GM23338 (cell line): Measurements from ENCODE around the gene SERP2. TPM values are rescaled to one million over a fixed set of nuclear protein-coding genes. Genes with fewer than 3 reads are reported as not detected.

ENCODE experiments used
- ATAC-seq: fragments of 200-7000 bp; cut with Tn5 transposase; 3 replicates; pipeline ENCODE4 v1.9.1; 2020
- DNase-seq: peaks from one replicate; pipeline ENCODE4 v3.0.0-alpha.2; 2015; ENCODE audit warnings: low spot score
- H2AFZ ChIP-seq: fragments of 200-600 bp; sonication (generic); 2 replicates; pipeline ENCODE4 v1.8.0; 2016; ENCODE audit warnings: antibody characterized with exemption, mild to moderate bottlenecking, moderate library complexity
- H3F3A ChIP-seq: fragments of 200-600 bp; sonication (generic); replicated peaks from 2 replicates; pipeline ENCODE4 v1.8.0; 2017; ENCODE audit warnings: antibody characterized with exemption, mixed run types, low read depth
- H3K27ac ChIP-seq: fragments of 200-600 bp; sonication (generic); 2 replicates; pipeline ENCODE4 v1.6.1; 2016; ENCODE audit warnings: low read depth
- H3K27me3 ChIP-seq: fragments of 200-600 bp; sonication (generic); 2 replicates; pipeline ENCODE4 v1.8.0; 2016; ENCODE audit warnings: mild to moderate bottlenecking, mixed run types, moderate library complexity; ENCODE audit not compliant: insufficient read depth
- H3K36me3 ChIP-seq: fragments of 200-600 bp; sonication (generic); 2 replicates; pipeline ENCODE4 v1.8.0; 2016; ENCODE audit warnings: mild to moderate bottlenecking; ENCODE audit not compliant: insufficient read depth
- H3K4me1 ChIP-seq: fragments of 200-600 bp; sonication (generic); 2 replicates; pipeline ENCODE4 v1.8.0; 2016; ENCODE audit warnings: mild to moderate bottlenecking, moderate library complexity; ENCODE audit not compliant: insufficient read depth
- H3K4me2 ChIP-seq: fragments of 200-600 bp; sonication (generic); 2 replicates; pipeline ENCODE4 v1.7.1; 2017; ENCODE audit warnings: mixed run types
- H3K4me3 ChIP-seq: fragments of 200-600 bp; sonication (generic); 2 replicates; pipeline ENCODE4 v1.6.1; 2016; ENCODE audit warnings: mixed run types
- H3K79me2 ChIP-seq: fragments of 200-600 bp; sonication (generic); replicated peaks from 2 replicates; pipeline ENCODE4 v1.8.0; 2017; ENCODE audit warnings: mild to moderate bottlenecking; ENCODE audit not compliant: insufficient read depth
- H3K9me2 ChIP-seq: fragments of 200-600 bp; sonication (generic); 2 replicates; pipeline ENCODE4 v1.8.0; 2017; ENCODE audit not compliant: insufficient read depth
- H4K20me1 ChIP-seq: fragments of 200-600 bp; sonication (generic); replicated peaks from 2 replicates; pipeline ENCODE4 v1.8.0; 2017; ENCODE audit warnings: mild to moderate bottlenecking; ENCODE audit not compliant: insufficient read depth
- H3K27ac Mint-ChIP-seq: 2 replicates; pipeline ENCODE4 v1.8.0; 2020; ENCODE audit warnings: inconsistent platforms, mild to moderate bottlenecking, moderate library complexity, mixed read lengths
- H3K27me3 Mint-ChIP-seq: 3 replicates; pipeline ENCODE4 v1.8.0; 2022; ENCODE audit warnings: low read depth, mild to moderate bottlenecking, moderate library complexity, mixed read lengths, inconsistent platforms; ENCODE audit not compliant: insufficient read depth, poor library complexity
- H3K36me3 Mint-ChIP-seq: 3 replicates; pipeline ENCODE4 v1.8.0; 2021; ENCODE audit warnings: low read depth, mild to moderate bottlenecking, inconsistent platforms, moderate library complexity, mixed read lengths
- H3K4me1 Mint-ChIP-seq: 3 replicates; pipeline ENCODE4 v1.8.0; 2020; ENCODE audit warnings: mild to moderate bottlenecking, inconsistent platforms, mixed read lengths
- H3K4me3 Mint-ChIP-seq: 3 replicates; pipeline ENCODE4 v1.8.0; 2021; ENCODE audit warnings: moderate library complexity, mild to moderate bottlenecking, inconsistent platforms, mixed read lengths
- H3K9me3 Mint-ChIP-seq: 3 replicates; pipeline ENCODE4 v1.8.0; 2020; ENCODE audit warnings: moderate library complexity, mild to moderate bottlenecking, inconsistent platforms, mixed read lengths
- CREB1 ChIP-seq: fragments of 250-450 bp; sonication (Bioruptor Pico); IDR thresholded peaks from 2 replicates; pipeline ENCODE4 v1.5.0; 2020; ENCODE audit warnings: low read depth, mild to moderate bottlenecking, moderate library complexity
- ETS1 ChIP-seq: IDR thresholded peaks from 2 replicates; pipeline ENCODE4 v1.6.1; 2016; ENCODE audit warnings: antibody characterized with exemption
- EZH2phosphoT487 ChIP-seq: fragments of 200-600 bp; sonication (generic); IDR thresholded peaks from one replicate; pipeline ENCODE4 v1.8.1; 2018; ENCODE audit warnings: antibody characterized with exemption; ENCODE audit not compliant: unreplicated experiment
- NANOG ChIP-seq: IDR thresholded peaks from 2 replicates; pipeline ENCODE4 v1.6.1; 2016; ENCODE audit warnings: antibody characterized with exemption, borderline replicate concordance
- STAT1 ChIP-seq: IDR thresholded peaks from one replicate; pipeline ENCODE4 v1.6.1; 2016; ENCODE audit warnings: antibody characterized with exemption; ENCODE audit not compliant: unreplicated experiment
- ZNF114 ChIP-seq: fragments of 250-450 bp; sonication (Bioruptor Pico); IDR thresholded peaks from 2 replicates; pipeline ENCODE4 v1.5.0; 2020; ENCODE audit warnings: mild to moderate bottlenecking, moderate library complexity
- ZNF331 ChIP-seq: fragments of 250-450 bp; sonication (Bioruptor Pico); IDR thresholded peaks from 2 replicates; pipeline ENCODE4 v1.5.0; 2020; ENCODE audit warnings: low read depth, mild to moderate bottlenecking, moderate library complexity
- polyA plus RNA-seq: library from polyadenylated mRNA; unstranded; fragments of >200 nt; fragmentation: Nextera tagmentation; extraction: Ambion mirVana; gene quantifications from 2 replicates; pipeline ENCODE4 v1.2.1, GENCODE V29; 2016
- total RNA-seq: library from RNA; depleted of rRNA; stranded (reverse); fragments of >200 nt; shearing (Covaris generic); gene quantifications from 2 replicates; pipeline ENCODE4 v1.2.3, GENCODE V29; 2014
- TF ChIP-seq, protein P1 (sequence below), 2 experiments: fragments of 200-600 bp in 1 of 2; sonication (generic) in 1 of 2; conservative IDR thresholded peaks; 2 replicates each; pipeline versions ENCODE4 v1.5.1 to v1.6.1; 2016 to 2017; ENCODE audit warnings: antibody characterized with exemption in 2 of 2, low read depth in 2 of 2, mild to moderate bottlenecking in 2 of 2, moderate library complexity in 1 of 2

SERP2 gene
- total and polyA plus RNA-seq, 2 experiments from 2014 or later = 0.59 to 3.4 TPM

DNA sequence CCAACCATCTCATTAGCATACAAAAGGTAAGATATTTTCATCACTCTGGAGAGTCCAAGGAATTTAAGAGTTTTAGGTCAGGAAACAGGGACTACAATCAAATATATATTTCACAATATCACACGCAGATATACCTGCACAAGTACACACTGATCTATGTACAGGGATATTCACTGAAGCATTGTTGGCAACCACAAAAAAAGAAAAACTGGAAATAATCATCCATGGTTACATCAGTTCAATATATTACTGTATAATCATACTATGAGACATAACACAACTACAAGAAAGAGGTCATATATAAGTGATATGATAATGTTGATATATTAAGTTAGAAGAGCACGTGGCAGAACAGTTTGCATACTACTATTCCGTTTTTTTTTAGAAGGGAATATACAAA lies 2.2 kb upstream of the SERP2 start:
- Histone ChIP-seq H3K27ac (no peak overlapping the region), H2AFZ (no peak overlapping the region), H3K9me2 (no peaks in the 10 kb centered on the region), H3K4me3 (no peak overlapping the region), H3K4me2 (no peak overlapping the region), H3K79me2 (no peaks in the 10 kb centered on the region), H3K36me3 (no peaks in the 10 kb centered on the region), H4K20me1 (no peaks in the 10 kb centered on the region), H3K4me1 (peaks cover 6% of the 10 kb centered on the region; the same call in 1 of the 2 replicates), H3F3A (peaks cover 4% of the 10 kb centered on the region; the same call in 1 of the 2 replicates), H3K27me3 (peaks cover 20% of the 10 kb centered on the region)
- H3K36me3 Mint-ChIP-seq = no peaks in the 10 kb centered on the region
- ATAC-seq (no peak), DNase-seq (no peak)
- no peak overlapping the region for H3K4me3 Mint-ChIP-seq
- no peaks in the 10 kb centered on the region for H3K9me3 Mint-ChIP-seq
- peaks cover 14% of the 10 kb centered on the region for H3K27me3 Mint-ChIP-seq
- peaks cover 7% of the 10 kb centered on the region for H3K4me1 Mint-ChIP-seq
- TF ChIP-seq CREB1 (CRISPR knock-in tag) = no peak
- no peak for TF ChIP-seq ZNF331
- TF ChIP-seq STAT1 = no peak
- TF ChIP-seq NANOG = no peak
- TF ChIP-seq, protein P1, sequence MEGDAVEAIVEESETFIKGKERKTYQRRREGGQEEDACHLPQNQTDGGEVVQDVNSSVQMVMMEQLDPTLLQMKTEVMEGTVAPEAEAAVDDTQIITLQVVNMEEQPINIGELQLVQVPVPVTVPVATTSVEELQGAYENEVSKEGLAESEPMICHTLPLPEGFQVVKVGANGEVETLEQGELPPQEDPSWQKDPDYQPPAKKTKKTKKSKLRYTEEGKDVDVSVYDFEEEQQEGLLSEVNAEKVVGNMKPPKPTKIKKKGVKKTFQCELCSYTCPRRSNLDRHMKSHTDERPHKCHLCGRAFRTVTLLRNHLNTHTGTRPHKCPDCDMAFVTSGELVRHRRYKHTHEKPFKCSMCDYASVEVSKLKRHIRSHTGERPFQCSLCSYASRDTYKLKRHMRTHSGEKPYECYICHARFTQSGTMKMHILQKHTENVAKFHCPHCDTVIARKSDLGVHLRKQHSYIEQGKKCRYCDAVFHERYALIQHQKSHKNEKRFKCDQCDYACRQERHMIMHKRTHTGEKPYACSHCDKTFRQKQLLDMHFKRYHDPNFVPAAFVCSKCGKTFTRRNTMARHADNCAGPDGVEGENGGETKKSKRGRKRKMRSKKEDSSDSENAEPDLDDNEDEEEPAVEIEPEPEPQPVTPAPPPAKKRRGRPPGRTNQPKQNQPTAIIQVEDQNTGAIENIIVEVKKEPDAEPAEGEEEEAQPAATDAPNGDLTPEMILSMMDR (conservative IDR thresholded peaks at IDR 0.05; ENCODE audit: low read depth in 2 of 2) = no peak
- no peak for TF ChIP-seq EZH2phosphoT487
- no peak overlapping the region for H3K27ac Mint-ChIP-seq

GRCh38 chr13:44373247-44373600 lies 400 bp upstream of the SERP2 start:
- no peak overlapping the region for H3K27ac Mint-ChIP-seq
- Histone ChIP-seq H3K4me3 (peak overlapping the region; percentile 85), H3K4me1 (peaks cover 9% of the 10 kb centered on the region), H2AFZ (peak overlapping the region; percentile 99), H3F3A (peaks cover 4% of the 10 kb centered on the region; the same call in 1 of the 2 replicates), H4K20me1 (no peaks in the 10 kb centered on the region), H3K27ac (no peak overlapping the region), H3K4me2 (peak overlapping the region; percentile 95), H3K9me2 (no peaks in the 10 kb centered on the region), H3K27me3 (peaks cover 20% of the 10 kb centered on the region), H3K79me2 (no peaks in the 10 kb centered on the region), H3K36me3 (no peaks in the 10 kb centered on the region)
- H3K4me1 Mint-ChIP-seq = peaks cover 7% of the 10 kb centered on the region
- H3K36me3 Mint-ChIP-seq = no peaks in the 10 kb centered on the region
- peaks cover 14% of the 10 kb centered on the region for H3K27me3 Mint-ChIP-seq
- no peaks in the 10 kb centered on the region for H3K9me3 Mint-ChIP-seq
- DNase-seq = peak; percentile 44
- ATAC-seq = peak; percentile 48
- no peak for TF ChIP-seq NANOG
- no peak for TF ChIP-seq STAT1
- no peak for TF ChIP-seq CREB1 (CRISPR knock-in tag)
- no peak for TF ChIP-seq ETS1
- no peak for TF ChIP-seq ZNF114 (CRISPR knock-in tag)
- TF ChIP-seq, protein P1 (conservative IDR thresholded peaks at IDR 0.05; ENCODE audit: low read depth in 2 of 2) = no peak
- peak overlapping the region; percentile 59 for H3K4me3 Mint-ChIP-seq
